Activated effector memory CD4-positive, alpha-beta T cell treated with Interleukin-2 at 50 U/mL for 16 hours (primary cell): Measurements from ENCODE around the gene TSPAN33.
"Not testable (repeated sequence)": the region's sequence is repeated elsewhere in the genome, so short reads cannot be mapped to it uniquely, and the experiment has no call there.

ENCODE experiments used
- DNase-seq: peaks from one replicate; pipeline ENCODE4 v3.0.0-alpha.2; 2020

The TSPAN33 gene

DNA sequence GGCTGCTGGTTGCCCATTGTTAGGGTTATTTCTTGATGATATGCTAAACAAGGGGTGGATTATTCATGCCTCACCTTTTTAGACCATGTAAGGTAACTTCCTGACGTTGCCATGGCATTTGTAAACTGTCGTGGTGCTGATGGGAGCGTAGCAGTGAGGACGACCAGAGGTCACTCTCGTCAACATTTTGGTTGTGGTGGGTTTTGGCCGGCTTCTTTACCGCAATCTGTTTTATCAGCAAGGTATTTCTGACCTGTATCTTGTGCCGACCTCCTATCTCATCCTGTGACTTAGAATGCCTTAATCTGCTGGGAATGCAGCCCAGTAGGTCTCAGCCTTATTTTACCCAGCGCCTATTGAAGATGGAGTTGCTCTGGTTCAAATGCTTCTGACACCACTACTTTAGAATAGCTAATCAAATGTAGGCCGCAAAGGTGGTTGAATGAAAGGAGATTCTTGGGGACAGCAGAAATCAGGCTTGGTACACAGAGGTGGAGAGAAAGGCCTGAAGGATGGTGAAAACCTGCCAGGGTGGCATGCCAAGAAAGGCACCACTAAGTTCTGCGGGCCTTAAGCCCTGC, 26.0 kb downstream of the TSPAN33 start:
- no peak for DNase-seq

DNA sequence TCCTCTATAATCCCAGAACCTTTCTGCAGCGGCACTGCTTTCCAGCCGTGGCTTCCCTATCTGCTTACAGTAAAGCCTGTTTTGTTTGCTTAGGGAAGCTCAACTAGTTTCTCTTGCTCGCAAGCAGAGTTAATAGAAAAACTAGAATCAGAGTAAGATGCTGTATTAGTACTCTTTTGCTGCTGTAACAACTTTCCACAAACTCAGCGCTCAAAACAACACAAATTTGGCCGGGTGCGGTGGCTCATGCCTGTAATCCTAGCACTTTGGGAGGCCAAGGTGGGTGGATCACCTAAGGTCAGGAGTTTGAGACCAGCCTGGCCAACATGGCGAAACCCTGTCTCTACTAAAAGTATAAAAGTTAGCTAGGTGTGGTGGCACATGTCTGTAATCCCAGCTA, 29.4 kb downstream of the TSPAN33 start:
- DNase-seq, result not testable (repeated sequence)

DNA sequence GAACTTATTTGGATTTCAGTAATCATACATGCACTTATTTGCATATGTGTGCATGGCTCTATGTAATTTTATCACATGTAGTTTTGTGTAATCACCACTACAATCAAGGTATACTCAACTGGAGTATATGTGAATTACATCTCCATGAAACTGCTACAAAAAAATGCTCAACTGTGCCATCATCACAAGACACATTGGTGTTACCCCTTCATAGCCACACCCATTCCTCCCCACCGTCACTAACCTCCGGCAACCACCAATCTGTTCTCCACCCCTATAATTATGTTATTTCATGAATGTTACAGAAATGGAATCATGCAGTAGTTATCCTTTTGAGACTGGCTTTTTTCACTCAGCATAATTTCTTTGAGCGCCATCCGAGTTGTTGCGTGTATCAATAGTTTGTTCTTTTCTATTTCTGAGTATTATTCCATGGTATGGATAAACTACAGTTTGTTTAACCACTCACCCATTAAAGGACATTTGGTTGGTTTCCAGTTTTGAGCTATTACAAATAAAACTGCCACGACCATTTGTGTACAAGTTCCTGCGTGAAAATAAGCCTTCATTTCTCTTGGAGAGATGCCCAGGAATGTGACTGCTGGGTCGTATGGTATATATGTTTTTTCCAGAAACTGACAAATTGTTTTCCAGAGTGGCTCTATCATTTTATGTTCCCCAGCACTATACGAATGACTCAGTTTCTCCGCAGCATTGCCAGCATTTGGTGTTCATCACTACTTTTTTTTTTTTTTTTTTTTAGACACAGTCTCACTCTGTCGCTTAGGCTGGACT, 32.6 kb downstream of the TSPAN33 start:
- DNase-seq, result no peak

DNA sequence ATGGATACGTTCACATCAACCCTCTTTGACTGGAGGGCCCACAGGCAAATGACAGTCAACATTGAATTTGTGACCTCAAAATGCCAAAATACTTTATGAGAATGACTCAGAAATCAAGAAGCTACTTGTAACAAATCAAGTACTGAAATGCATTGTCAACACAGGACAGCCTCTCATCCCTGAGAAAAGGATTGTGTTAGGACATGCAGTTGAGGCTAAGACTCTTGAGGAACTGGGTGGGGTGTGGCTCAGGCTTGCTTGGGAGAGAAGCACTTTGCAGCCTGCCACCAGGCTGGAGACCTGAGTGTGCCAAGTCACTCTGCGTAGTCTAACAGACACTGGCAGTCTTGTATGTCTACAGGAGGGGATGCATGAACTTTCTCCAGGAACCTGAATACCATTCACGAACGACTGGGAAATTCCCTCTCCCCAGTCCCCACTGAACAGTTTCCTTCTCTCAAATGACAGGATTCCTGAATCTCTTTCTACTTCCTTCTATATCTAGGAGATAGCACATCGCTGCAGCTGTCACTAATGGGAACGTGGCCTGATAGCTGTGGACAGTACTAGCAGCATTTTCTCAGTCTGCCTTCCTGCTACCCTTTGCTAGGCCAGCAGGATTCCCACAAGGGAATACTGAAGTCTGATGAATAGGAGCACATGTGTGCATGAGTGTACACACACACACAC, 40.6 kb downstream of the TSPAN33 start:
- no peak for DNase-seq

DNA sequence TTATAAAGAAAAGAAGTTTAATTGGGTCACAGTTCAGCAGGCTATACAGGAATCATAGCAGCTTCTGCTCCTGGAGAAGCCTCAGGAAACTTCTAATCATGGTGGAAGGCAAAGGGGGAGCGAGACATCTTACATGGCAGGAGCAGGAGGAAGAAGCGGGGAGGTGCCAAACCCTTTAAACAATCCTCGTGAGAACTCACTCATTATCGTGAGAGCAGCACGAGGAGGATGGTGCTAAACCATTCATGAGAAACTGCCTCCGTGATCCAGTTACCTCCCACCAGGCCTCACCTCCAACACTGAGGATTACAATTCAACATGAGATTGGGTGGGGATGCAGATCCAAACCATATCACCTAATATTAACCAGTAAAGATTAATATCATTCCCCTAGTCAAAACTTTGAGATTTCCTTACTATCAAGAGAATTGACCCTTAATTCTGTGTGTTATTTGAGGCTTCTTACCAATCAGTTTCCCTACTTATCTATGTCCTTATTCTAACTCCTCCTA, 42.3 kb downstream of the TSPAN33 start:
- no peak for DNase-seq

DNA sequence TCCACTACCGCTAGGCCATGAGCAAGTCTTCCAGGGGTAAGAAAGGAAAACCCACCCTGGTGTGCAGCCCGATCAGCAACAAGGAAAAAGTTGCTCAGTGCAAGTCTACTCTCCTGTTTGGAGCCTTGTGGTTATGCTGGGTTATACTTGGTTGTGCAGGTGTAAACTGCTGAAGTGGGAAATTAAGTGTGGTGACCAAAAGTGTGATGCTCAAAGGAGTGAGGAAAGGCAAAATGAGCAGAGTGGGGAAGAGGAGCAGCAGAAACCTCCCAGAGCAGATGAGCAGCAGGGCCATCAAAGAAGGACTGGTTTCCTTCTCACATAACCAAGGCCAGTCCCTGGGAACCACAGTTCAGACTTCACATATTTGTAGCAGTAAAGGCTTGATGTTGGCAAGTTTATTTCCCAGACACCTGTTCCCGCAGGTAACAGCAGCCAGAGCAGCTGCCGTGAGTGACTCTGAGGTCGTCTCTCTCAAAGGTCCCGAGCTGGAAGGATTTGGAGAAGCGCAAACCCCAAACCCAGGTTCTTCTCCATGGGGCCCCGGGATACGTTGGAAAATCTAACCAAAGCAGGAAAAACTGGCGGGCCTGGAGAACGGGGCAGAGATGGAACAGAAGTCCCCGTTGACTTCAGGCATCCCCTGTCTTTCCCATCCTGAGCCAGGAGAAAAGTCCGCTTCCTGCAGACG, 43.3 kb downstream of the TSPAN33 start:
- DNase-seq, result no peak

DNA sequence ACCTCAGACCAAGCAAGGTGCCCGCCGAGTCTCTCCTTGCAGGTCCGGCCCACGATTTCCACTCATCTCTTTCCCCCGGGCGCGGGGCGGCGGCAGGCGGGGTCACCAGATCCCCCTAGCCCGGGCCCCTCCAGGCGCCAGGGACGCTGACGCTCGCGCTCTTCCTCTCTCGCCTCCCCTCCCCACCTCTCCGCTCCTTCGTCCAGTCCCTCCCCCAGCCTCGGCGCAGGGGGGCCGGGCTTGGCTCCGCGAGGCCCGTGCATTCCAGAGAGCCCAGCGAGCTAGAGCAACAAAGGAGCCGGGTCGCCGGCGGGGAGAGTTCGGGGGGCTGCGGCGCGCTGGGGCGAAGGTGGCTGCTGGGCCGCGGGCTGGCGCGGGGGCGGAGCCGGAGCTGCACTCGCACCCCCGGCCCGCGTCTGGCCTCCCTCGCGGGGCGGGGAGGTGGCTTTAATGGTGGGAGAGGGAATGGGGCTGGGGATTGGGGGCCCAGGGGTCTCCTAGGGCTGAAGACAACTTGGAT, 43.9 kb downstream of the TSPAN33 start, which contains the start of gene SMO:
Gene SMO (plus strand): TSS at position 262 of the 520 bp plus-strand sequence. CDS start 519 bp downstream, outside the sequence.
- DNase-seq, result no peak

DNA sequence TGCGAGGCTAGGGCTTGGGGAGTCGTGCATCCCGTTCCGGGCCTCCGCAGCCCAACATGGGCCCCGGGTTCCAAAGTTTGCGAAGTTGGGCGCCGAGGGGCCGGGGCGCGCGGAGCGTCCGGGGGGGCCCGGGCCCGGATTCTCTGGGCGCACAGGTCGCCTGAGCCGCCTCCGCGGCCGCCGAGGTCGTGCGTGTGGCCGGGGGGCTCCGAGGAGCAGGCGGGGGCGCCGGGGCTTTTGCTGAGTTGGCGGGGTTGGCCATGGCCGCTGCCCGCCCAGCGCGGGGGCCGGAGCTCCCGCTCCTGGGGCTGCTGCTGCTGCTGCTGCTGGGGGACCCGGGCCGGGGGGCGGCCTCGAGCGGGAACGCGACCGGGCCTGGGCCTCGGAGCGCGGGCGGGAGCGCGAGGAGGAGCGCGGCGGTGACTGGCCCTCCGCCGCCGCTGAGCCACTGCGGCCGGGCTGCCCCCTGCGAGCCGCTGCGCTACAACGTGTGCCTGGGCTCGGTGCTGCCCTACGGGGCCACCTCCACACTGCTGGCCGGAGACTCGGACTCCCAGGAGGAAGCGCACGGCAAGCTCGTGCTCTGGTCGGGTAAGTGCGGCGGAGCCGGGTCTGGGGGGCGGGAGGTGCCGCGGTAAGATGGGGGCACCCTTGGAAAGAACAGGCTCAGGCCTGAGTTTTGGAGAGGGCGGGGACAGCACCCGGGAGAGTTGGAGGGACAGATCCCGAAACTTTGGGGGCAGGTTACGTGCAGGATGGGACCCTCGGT, 44.6 kb downstream of the TSPAN33 start:
- no peak for DNase-seq

DNA sequence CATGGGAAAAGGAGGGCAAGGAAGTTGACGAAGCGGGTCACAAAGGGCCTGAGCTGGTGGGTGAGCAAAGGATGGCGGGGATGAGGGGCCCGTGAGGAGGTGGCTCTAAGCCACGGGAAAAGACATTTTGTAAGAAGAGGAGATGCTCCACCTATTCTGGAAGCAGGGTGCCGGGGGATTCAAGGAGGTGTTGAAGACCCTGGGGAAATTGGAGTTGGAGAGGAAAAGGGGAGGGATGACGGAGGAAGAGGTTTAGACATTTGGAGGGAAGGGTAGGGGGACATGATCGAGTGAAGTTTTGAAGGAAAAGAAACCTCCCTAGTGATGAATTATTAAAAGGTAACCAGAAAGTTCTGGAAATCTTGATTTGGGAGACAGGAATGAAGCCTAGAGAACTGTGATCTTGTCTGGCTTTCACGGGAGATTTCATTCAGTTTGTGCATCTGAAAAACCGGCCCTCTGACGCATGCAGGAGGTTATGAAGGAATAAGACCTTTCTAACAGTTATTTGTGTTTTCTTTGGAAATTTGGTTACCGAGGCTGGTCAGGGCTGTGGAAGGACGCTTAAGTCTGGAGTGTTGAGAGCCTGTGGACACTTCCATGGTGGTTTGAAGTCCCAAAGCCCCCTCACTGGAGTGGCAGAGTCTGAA, 45.3 kb downstream of the TSPAN33 start:
- no peak for DNase-seq

DNA sequence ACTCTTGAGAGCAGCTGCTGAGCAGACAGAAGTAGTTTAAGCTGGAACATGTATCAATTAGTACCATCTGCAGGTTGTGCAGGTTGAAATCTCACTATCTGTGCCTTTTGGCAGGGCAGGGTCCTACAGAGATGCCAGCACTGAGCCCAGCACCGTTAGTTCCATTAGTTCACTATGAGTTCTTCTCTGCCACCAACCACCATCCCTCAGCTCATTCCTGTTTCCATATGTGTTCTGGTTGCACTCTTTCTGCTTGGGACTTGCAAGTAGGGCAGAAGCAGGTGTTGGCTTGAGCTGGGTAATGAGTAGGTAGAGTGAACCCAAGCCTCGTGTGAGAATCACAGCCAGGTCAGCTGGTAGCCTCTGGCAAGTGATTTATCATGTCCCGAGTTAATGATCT, 46.8 kb downstream of the TSPAN33 start:
- no peak for DNase-seq

DNA sequence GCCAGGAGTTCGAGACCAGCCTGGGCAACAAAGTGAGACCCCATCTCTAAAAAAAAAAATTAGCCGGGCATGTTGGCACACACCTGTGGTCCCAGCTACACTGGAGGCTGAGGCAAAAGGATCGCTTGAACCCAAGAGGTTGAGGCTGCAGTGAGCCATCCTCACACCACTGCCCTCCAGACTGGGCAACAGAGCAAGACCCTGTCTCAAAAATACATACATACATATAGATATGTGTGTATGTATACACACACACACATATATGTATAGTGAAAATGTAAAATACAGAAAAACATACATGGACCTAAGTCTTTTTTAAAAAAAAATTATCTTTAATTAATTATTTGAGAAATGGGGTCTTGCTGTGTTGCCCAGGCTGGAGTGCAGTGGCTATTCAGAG, 49.4 kb downstream of the TSPAN33 start:
- DNase-seq, result no peak

DNA sequence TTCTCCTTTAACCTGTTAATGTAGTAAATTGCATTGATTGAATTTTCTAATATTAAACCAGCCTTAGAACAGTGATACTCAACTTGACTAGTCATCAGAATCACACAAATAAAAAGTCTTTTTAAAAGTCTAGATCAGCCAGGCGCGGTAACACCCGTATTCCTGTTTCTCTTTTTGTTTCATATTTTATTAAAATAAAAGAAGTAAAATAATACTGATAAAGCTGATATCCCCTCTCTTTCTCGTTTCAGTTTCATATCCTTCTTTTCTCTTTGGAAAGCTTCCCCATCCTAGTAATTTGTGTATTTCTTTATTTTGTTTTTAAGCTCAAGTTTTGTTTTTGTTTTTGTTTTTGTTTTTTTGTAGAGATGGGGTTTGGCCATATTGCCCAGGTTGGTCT, 53.3 kb downstream of the TSPAN33 start:
- DNase-seq, result no peak

DNA sequence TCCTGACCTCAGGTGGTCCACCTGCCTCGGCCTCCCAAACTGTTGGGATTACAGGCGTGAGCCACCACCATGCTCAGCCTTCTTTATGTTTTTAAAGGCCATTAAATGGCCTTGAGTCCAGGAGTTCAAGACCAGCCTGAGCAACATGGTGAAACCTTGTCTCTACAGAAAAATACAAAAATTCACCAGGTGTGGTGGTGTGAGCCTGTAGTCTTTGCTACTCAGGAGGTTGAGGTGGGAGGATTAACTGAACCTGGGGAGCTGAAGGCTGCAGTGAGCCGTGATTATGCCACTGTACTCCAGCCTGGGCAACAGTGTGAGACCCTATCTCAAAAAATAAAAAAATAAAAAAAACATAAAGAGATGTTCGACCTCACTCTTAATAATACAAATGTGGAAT, 54.9 kb downstream of the TSPAN33 start:
- no peak for DNase-seq

DNA sequence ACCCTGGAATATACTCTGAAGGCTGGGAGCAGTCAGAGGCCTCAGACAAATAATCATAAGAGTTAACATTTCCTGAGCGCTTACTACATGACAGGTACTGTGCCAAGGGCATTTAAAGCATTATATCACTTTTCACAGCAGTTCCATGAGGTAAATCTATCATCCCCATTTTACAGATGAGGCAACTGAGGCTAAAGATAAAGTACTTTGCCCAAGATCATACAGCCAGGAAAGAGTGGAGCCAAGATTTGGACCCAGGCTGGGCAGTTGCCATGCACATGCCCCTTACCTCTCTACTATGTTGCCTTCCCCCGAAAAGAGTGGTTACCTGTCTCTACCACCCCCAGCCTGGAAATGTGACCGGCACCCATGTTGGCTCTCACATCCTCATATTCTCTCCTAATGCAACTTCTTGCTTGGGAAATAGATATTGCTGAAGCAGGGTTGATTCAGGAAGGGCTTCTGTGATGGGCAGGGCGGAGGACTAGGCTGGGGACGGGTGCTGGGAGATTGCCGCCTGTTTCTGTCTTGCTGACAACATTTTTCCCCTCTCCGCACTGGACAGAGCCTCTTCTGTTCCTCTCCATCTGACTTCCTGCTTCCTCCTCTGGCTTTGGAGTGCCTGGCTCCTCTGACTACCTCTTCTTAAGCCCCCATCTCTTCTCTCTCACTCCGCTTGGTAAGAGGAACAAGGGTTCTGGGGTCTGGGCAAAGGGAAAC, 57.7 kb downstream of the TSPAN33 start:
- DNase-seq, result no peak

DNA sequence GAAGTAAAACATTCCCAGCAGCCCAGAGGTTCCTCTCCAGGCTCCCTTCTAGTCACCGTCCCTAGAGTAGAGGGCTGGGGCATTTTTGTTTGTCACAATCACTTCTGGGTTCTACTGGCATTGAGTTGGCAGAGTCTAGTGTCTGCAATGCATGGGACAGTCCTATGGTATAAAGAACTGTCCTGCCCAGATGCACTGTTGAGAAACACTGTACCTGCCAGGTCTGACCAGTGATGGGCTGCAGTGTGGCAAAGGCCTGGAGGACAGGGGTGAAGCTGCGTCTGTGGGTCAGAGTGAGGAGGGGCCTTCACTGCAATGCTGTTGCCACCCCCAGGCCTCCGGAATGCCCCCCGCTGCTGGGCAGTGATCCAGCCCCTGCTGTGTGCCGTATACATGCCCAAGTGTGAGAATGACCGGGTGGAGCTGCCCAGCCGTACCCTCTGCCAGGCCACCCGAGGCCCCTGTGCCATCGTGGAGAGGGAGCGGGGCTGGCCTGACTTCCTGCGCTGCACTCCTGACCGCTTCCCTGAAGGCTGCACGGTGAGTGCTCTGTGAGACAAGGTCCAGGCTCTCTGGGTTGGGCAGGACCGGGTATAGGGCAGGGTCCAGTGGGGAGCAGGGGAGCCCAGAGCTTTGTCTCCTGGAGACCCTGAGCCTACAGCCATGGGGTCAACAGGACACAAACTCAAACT, 58.7 kb downstream of the TSPAN33 start:
- DNase-seq, result no peak

DNA sequence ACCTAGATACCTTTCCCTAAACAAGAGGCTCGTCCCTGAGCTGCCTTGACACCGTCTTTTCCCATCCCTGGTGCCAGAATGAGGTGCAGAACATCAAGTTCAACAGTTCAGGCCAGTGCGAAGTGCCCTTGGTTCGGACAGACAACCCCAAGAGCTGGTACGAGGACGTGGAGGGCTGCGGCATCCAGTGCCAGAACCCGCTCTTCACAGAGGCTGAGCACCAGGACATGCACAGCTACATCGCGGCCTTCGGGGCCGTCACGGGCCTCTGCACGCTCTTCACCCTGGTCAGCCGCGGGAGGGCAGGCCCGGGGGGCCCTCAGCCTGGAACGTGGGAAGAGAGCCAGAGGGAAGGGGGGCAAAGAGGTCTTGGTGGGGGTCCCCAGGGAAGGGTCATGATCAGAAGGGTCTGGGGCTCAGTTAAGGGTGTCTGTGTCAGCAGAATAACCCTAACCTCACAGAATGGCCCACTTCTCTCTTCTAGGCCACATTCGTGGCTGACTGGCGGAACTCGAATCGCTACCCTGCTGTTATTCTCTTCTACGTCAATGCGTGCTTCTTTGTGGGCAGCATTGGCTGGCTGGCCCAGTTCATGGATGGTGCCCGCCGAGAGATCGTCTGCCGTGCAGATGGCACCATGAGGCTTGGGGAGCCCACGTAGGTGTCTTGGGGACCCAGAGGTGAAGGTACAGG, 60.8 kb downstream of the TSPAN33 start:
- no peak for DNase-seq

DNA sequence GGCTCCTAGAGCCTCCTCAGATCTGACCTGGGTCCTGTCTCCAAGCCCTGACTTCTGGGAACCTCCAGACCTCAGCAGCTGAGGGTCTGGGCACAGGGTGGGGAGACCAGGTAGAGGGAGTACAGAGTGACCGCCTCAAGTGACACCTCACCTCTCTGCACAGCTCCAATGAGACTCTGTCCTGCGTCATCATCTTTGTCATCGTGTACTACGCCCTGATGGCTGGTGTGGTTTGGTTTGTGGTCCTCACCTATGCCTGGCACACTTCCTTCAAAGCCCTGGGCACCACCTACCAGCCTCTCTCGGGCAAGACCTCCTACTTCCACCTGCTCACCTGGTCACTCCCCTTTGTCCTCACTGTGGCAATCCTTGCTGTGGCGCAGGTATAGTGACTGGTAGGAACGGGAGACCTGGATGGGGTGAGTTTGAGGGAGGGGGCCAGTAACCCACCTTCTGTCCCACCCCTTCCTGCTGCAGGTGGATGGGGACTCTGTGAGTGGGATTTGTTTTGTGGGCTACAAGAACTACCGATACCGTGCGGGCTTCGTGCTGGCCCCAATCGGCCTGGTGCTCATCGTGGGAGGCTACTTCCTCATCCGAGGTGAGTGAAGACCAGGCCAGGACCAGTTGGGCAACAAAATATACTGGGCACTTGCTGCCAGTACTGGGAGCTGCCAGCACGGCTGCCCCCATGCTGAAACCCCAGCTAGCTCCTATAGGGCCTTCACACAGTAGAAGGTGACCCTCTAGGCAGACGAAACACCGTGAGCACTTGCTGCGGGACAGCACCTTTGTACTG, 61.7 kb downstream of the TSPAN33 start:
- no peak for DNase-seq

DNA sequence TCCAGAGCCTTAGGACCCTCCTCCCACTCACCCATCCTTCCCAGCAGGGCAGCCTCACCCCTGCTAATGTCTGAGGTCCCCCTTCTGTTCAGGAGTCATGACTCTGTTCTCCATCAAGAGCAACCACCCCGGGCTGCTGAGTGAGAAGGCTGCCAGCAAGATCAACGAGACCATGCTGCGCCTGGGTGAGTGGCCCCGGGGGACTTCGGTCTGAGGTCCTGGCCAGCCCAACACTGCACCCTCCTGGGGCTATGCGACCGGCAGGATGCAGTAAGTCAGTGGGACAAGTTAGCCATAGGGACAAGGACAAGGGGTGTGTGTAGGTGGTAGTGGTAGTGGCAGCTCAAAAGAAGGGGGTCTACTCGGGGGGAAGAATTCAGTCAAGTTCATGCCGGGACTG, 64.2 kb downstream of the TSPAN33 start:
- no peak for DNase-seq
